Large intestine (tissue), 12 donors: ENCODE data around the gene PAK6. TPM values are rescaled to one million over a fixed set of nuclear protein-coding genes. Genes with fewer than 3 reads are reported as not detected.
A peak's percentile ranks its signal among the peaks of the same experiment; 100 is the strongest.

Experiments
- DNase-seq, 2 donors: peaks; one replicate each; pipeline versions ENCODE4 v3.0.0 to v3.0.0-alpha.2; 2013
- H3K27ac ChIP-seq: one replicate; pipeline ENCODE4 v1.5.1; 2013; ENCODE audit warnings: low read length
- H3K27me3 ChIP-seq: 2 replicates; pipeline ENCODE4 v1.6.1; 2013; ENCODE audit warnings: low read length; ENCODE audit not compliant: control insufficient read depth, insufficient read depth
- H3K36me3 ChIP-seq: 2 replicates; pipeline ENCODE4 v1.6.1; 2013; ENCODE audit warnings: low read length; ENCODE audit not compliant: control insufficient read depth, insufficient read depth
- H3K4me1 ChIP-seq: one replicate; pipeline ENCODE4 v1.6.1; 2013; ENCODE audit warnings: low read length; ENCODE audit not compliant: control insufficient read depth, insufficient read depth
- H3K4me3 ChIP-seq: one replicate; pipeline ENCODE4 v1.5.1; 2013; ENCODE audit warnings: low read length
- H3K9me3 ChIP-seq: one replicate; pipeline ENCODE4 v1.6.1; 2013; ENCODE audit warnings: mild to moderate bottlenecking, low read depth, low read length, moderate library complexity; ENCODE audit not compliant: control insufficient read depth
- WGBS: methylation state at CpG from one replicate; pipeline ENCODE4 v1.1.5; 2013; ENCODE audit warnings: low lambda C conversion rate; ENCODE audit not compliant: insufficient coverage; 5-methylcytosine and 5-hydroxymethylcytosine counted together
- long read RNA-seq, 11 donors: transcript quantifications; one replicate each; lab custom pipeline, GENCODE V29; 2026
- polyA plus RNA-seq: library from polyadenylated mRNA; unstranded; fragments of 120-200 nt; gene quantifications from one replicate; pipeline ENCODE4 v1.2.1, GENCODE V29; 2013

PAK6 gene
- 14.8 TPM for polyA plus RNA-seq
- long read RNA-seq, donor 1, partial matches to known transcripts = 0 of 2 reads
- long read RNA-seq, donor 1, other reads (novel, unspliced or antisense) = 0 of 2 reads
- long read RNA-seq, donor 2, partial matches to known transcripts = 0 of 2 reads
- long read RNA-seq, donor 2, other reads (novel, unspliced or antisense) = 0 of 2 reads
- long read RNA-seq, donor 3 = 0 reads
- long read RNA-seq, donor 4, partial matches to known transcripts = 0 of 1 reads
- long read RNA-seq, donor 4, other reads (novel, unspliced or antisense) = 0 of 1 reads
- long read RNA-seq, donor 5 = 0 reads
- long read RNA-seq, donor 6, partial matches to known transcripts = 0 of 1 reads
- long read RNA-seq, donor 6, other reads (novel, unspliced or antisense) = 0 of 1 reads
- long read RNA-seq, donor 7 = 0 reads
- long read RNA-seq, donor 8, partial matches to known transcripts = 0 of 2 reads
- long read RNA-seq, donor 8, other reads (novel, unspliced or antisense) = 0 of 2 reads
- long read RNA-seq, donor 9, partial matches to known transcripts = 0 of 1 reads
- long read RNA-seq, donor 9, other reads (novel, unspliced or antisense) = 0 of 1 reads
- long read RNA-seq, donor 10, partial matches to known transcripts = 0 of 1 reads
- long read RNA-seq, donor 10, other reads (novel, unspliced or antisense) = 0 of 1 reads
- long read RNA-seq, donor 11 = 0 reads

GRCh38 chr15:40238532-40239403 lies at the start of gene PAK6:
Gene PAK6, plus strand, starts transcription at chr15:40239063. Its CDS starts 25,723 bp downstream, at chr15:40264786.
- Histone ChIP-seq H3K36me3 (no peaks in the 10 kb centered on the region), H3K27me3 (peaks cover 17% of the 10 kb centered on the region), H3K27ac (no peak within 1 kb of the TSS), H3K9me3 (no peaks in the 10 kb centered on the region), H3K4me3 (peak within 1 kb of the TSS; percentile 20), H3K4me1 (peaks cover 9% of the 10 kb centered on the region)
- peak in 1 of 2 donors; percentile 59 for DNase-seq
- WGBS = no CpG with 5 or more reads among the region's 39 CpGs

GRCh38 chr15:40190591-40190990 lies 48.3 kb upstream of the PAK6 start:
- whole genome bisulfite sequencing = 100% methylated on average over 1 of the region's 6 CpGs
- H3K9me3 ChIP-seq = no peaks in the 10 kb centered on the region
- H3K27me3 ChIP-seq = no peaks in the 10 kb centered on the region
- H3K36me3 ChIP-seq = peaks cover 8% of the 10 kb centered on the region
- DNase-seq = no peak
- no peak overlapping the region for H3K4me3 ChIP-seq
- H3K27ac ChIP-seq = no peak overlapping the region
- no peaks in the 10 kb centered on the region for H3K4me1 ChIP-seq

- WGBS = no CpG with 5 or more reads among the region's 1 CpG
- no peaks in the 10 kb centered on the region for H3K4me1 ChIP-seq
- no peak overlapping the region for H3K27ac ChIP-seq
- H3K27me3 ChIP-seq = no peaks in the 10 kb centered on the region
- H3K9me3 ChIP-seq = no peaks in the 10 kb centered on the region
- DNase-seq = no peak
- H3K4me3 ChIP-seq = no peak overlapping the region
- H3K36me3 ChIP-seq = peaks cover 11% of the 10 kb centered on the region
Measured at GRCh38 chr15:40192942-40193341, 45.9 kb upstream of the PAK6 start.

GRCh38 chr15:40197434-40197833 lies 41.4 kb upstream of the PAK6 start:
- Histone ChIP-seq H3K4me1 (no peaks in the 10 kb centered on the region), H3K9me3 (no peaks in the 10 kb centered on the region), H3K4me3 (no peak overlapping the region), H3K27me3 (no peaks in the 10 kb centered on the region), H3K36me3 (peaks cover 13% of the 10 kb centered on the region), H3K27ac (no peak overlapping the region)
- WGBS = 86% methylated on average over 1 of the region's 1 CpG
- DNase-seq = no peak

- WGBS = 100% methylated on average over 1 of the region's 1 CpG
- Histone ChIP-seq H3K27ac (no peak overlapping the region), H3K9me3 (no peaks in the 10 kb centered on the region), H3K4me3 (no peak overlapping the region), H3K4me1 (no peaks in the 10 kb centered on the region), H3K36me3 (peaks cover 11% of the 10 kb centered on the region), H3K27me3 (no peaks in the 10 kb centered on the region)
- DNase-seq = no peak
Measured at GRCh38 chr15:40198355-40199085, 40.3 kb upstream of the PAK6 start.

GRCh38 chr15:40204100-40204499 lies 34.8 kb upstream of the PAK6 start:
- Histone ChIP-seq H3K27me3 (no peaks in the 10 kb centered on the region), H3K9me3 (no peaks in the 10 kb centered on the region), H3K4me3 (no peak overlapping the region), H3K36me3 (peaks cover 12% of the 10 kb centered on the region), H3K27ac (no peak overlapping the region), H3K4me1 (no peaks in the 10 kb centered on the region)
- 100% methylated on average over 1 of the region's 1 CpG for WGBS
- DNase-seq = no peak

- Histone ChIP-seq H3K27me3 (no peaks in the 10 kb centered on the region), H3K9me3 (no peaks in the 10 kb centered on the region), H3K27ac (no peak overlapping the region), H3K36me3 (peaks cover 18% of the 10 kb centered on the region), H3K4me1 (peaks cover 12% of the 10 kb centered on the region), H3K4me3 (no peak overlapping the region)
- WGBS = 42% methylated on average over 4 of the region's 6 CpGs
- DNase-seq = peak; percentile 66
Measured at GRCh38 chr15:40217166-40217824, 21.6 kb upstream of the PAK6 start.

- WGBS = no CpG with 5 or more reads among the region's 1 CpG
- DNase-seq = no peak
Measured at GRCh38 chr15:40219801-40220200, 19.1 kb upstream of the PAK6 start.

GRCh38 chr15:40222131-40222530 lies 16.7 kb upstream of the PAK6 start:
- no peaks in the 10 kb centered on the region for H3K9me3 ChIP-seq
- DNase-seq = peak; percentile 33 to 62
- WGBS = 88% methylated on average over 1 of the region's 6 CpGs
- H3K4me3 ChIP-seq = no peak overlapping the region
- no peaks in the 10 kb centered on the region for H3K27me3 ChIP-seq
- H3K36me3 ChIP-seq = peaks cover 12% of the 10 kb centered on the region
- H3K27ac ChIP-seq = peak overlapping the region; percentile 62
- H3K4me1 ChIP-seq = peaks cover 18% of the 10 kb centered on the region

More at GRCh38 chr15:40219801-40220200, 19.1 kb upstream of the PAK6 start:
- H3K4me1 ChIP-seq = peaks cover 18% of the 10 kb centered on the region
- H3K9me3 ChIP-seq = no peaks in the 10 kb centered on the region
- H3K27ac ChIP-seq = no peak overlapping the region
- H3K27me3 ChIP-seq = no peaks in the 10 kb centered on the region
- H3K36me3 ChIP-seq = peaks cover 12% of the 10 kb centered on the region
- no peak overlapping the region for H3K4me3 ChIP-seq
